ENCODE measurements around the gene AKT1. TPM values are rescaled to one million over a fixed set of nuclear protein-coding genes. Genes with fewer than 3 reads are reported as not detected.

Gene AKT1
- total and polyA plus RNA-seq, 2 of the 13 experiments (the other 11 are each of a cell fraction or from before 2014, with no cell fraction given): 96.2 to 116 TPM

DNA sequence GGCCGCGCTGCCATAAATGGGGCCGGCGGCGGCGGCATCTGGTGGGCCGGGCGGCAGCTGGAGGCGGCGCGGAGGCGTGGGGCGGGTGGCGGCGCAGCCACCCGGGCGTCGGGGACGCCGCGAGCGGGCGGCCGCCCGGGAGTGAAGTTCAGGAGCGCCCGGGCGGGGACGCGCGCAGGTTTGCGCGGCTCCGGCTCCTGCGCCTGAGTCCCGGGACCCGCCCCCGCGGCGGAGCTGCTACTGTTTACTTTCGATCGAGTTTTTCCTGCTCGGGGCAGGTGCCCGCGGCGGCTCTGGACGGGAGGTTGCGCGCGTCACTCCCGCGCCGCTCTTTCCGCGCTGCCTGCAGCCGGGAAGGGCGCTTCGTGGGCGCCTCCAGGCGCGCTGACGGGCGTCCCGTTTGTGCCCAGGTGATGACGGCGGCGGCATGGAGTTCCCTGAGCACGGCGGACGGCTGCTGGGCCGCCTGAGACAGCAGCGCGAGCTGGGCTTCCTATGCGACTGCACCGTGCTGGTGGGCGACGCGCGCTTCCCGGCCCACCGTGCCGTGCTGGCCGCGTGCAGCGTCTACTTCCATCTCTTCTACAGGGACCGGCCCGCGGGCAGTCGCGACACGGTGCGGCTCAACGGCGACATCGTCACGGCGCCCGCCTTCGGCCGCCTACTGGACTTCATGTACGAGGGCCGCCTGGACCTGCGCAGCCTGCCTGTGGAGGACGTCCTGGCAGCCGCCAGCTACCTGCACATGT lies 5.4 kb upstream of the AKT1 start, which contains the start of gene ZBTB42 (continued):
- TF ChIP-seq, protein P1, sequence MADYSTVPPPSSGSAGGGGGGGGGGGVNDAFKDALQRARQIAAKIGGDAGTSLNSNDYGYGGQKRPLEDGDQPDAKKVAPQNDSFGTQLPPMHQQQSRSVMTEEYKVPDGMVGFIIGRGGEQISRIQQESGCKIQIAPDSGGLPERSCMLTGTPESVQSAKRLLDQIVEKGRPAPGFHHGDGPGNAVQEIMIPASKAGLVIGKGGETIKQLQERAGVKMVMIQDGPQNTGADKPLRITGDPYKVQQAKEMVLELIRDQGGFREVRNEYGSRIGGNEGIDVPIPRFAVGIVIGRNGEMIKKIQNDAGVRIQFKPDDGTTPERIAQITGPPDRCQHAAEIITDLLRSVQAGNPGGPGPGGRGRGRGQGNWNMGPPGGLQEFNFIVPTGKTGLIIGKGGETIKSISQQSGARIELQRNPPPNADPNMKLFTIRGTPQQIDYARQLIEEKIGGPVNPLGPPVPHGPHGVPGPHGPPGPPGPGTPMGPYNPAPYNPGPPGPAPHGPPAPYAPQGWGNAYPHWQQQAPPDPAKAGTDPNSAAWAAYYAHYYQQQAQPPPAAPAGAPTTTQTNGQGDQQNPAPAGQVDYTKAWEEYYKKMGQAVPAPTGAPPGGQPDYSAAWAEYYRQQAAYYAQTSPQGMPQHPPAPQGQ (CRISPR knock-in tag; IDR thresholded peaks at IDR 0.05; ENCODE audit: borderline replicate concordance): no peak
- TF ChIP-seq GABPB1 (CRISPR knock-in tag; IDR thresholded peaks at IDR 0.05) (peak; percentile 64), ZNF777 (CRISPR knock-in tag; IDR thresholded peaks at IDR 0.05) (peak; percentile 79), MXD4 (CRISPR knock-in tag; IDR thresholded peaks at IDR 0.05) (peak; percentile 38; the same call in 1 of the 2 replicates), ZNF710 (CRISPR knock-in tag; IDR thresholded peaks at IDR 0.05; ENCODE audit: borderline replicate concordance) (peak; percentile 23; the same call in 1 of the 2 replicates), ZNF616 (CRISPR knock-in tag; IDR thresholded peaks at IDR 0.05; ENCODE audit: low read depth) (peak; percentile 39; the same call in 1 of the 2 replicates), ZSCAN12 (CRISPR knock-in tag; IDR thresholded peaks at IDR 0.05) (0 out of 2 replicates have a peak, but pooled peaks have one; percentile 62)
- TF ChIP-seq, protein P2, sequence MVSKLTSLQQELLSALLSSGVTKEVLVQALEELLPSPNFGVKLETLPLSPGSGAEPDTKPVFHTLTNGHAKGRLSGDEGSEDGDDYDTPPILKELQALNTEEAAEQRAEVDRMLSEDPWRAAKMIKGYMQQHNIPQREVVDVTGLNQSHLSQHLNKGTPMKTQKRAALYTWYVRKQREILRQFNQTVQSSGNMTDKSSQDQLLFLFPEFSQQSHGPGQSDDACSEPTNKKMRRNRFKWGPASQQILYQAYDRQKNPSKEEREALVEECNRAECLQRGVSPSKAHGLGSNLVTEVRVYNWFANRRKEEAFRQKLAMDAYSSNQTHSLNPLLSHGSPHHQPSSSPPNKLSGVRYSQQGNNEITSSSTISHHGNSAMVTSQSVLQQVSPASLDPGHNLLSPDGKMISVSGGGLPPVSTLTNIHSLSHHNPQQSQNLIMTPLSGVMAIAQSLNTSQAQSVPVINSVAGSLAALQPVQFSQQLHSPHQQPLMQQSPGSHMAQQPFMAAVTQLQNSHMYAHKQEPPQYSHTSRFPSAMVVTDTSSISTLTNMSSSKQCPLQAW (CRISPR knock-in tag; IDR thresholded peaks at IDR 0.05): peak; percentile 66; the same call in 1 of the 2 replicates
- TF ChIP-seq, protein P3, sequence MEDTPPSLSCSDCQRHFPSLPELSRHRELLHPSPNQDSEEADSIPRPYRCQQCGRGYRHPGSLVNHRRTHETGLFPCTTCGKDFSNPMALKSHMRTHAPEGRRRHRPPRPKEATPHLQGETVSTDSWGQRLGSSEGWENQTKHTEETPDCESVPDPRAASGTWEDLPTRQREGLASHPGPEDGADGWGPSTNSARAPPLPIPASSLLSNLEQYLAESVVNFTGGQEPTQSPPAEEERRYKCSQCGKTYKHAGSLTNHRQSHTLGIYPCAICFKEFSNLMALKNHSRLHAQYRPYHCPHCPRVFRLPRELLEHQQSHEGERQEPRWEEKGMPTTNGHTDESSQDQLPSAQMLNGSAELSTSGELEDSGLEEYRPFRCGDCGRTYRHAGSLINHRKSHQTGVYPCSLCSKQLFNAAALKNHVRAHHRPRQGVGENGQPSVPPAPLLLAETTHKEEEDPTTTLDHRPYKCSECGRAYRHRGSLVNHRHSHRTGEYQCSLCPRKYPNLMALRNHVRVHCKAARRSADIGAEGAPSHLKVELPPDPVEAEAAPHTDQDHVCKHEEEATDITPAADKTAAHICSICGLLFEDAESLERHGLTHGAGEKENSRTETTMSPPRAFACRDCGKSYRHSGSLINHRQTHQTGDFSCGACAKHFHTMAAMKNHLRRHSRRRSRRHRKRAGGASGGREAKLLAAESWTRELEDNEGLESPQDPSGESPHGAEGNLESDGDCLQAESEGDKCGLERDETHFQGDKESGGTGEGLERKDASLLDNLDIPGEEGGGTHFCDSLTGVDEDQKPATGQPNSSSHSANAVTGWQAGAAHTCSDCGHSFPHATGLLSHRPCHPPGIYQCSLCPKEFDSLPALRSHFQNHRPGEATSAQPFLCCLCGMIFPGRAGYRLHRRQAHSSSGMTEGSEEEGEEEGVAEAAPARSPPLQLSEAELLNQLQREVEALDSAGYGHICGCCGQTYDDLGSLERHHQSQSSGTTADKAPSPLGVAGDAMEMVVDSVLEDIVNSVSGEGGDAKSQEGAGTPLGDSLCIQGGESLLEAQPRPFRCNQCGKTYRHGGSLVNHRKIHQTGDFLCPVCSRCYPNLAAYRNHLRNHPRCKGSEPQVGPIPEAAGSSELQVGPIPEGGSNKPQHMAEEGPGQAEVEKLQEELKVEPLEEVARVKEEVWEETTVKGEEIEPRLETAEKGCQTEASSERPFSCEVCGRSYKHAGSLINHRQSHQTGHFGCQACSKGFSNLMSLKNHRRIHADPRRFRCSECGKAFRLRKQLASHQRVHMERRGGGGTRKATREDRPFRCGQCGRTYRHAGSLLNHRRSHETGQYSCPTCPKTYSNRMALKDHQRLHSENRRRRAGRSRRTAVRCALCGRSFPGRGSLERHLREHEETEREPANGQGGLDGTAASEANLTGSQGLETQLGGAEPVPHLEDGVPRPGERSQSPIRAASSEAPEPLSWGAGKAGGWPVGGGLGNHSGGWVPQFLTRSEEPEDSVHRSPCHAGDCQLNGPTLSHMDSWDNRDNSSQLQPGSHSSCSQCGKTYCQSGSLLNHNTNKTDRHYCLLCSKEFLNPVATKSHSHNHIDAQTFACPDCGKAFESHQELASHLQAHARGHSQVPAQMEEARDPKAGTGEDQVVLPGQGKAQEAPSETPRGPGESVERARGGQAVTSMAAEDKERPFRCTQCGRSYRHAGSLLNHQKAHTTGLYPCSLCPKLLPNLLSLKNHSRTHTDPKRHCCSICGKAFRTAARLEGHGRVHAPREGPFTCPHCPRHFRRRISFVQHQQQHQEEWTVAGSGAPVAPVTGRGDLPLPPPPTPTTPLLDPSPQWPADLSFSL (CRISPR knock-in tag; IDR thresholded peaks at IDR 0.05): no peak
